Measurements from ENCODE around the gene SOHLH2.

DNA sequence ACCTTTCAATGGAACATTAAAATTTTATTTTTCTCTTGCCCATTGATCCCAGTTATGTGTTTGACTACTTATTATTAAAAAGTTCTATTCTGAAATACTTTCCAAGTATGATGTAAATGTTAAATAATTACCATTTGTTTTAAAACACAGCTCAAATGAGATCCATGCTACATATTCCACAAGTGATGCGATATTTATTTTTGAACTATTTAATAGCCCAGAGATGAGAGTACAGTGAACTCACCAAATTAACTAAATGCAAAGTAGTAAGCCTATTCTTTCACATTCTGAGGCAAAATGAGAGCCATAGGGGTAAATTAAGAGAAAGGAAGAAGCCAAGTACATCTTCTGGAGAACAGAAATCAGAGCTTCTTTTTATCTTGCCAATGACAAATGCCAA, 82.0 kb downstream of the SOHLH2 start:
- TF ChIP-seq CTCF (conservative IDR thresholded peaks at IDR 0.05; ENCODE audit: low read length) = no peak
- no peak for TF ChIP-seq EZH2phosphoT487 (IDR thresholded peaks at IDR 0.05; ENCODE audit: borderline replicate concordance)
